Measurements from ENCODE around the gene RGS16. TPM values are rescaled to one million over a fixed set of nuclear protein-coding genes. Genes with fewer than 3 reads are reported as not detected.

Gene RGS16
- polyA plus RNA-seq, 1 donor (not counting 4 experiments of a cell fraction or from before 2014, with no cell fraction given), result 0.34 TPM

GRCh38 chr1:182549346-182549745 lies 54.8 kb downstream of the RGS16 start:
- Histone ChIP-seq H3K9me1 (ENCODE audit: control insufficient read depth, extremely low read depth, insufficient read depth, low read length) (no peaks in the 10 kb centered on the region), H3K9me3 (ENCODE audit: control insufficient read depth, low read depth, low read length) (no peaks in the 10 kb centered on the region), H4K20me1 (ENCODE audit: control insufficient read depth, extremely low read depth, insufficient read depth, low read length) (no peaks in the 10 kb centered on the region), H3K79me2 (ENCODE audit: control insufficient read depth, insufficient read depth, low read length) (no peaks in the 10 kb centered on the region), H3K36me3 (ENCODE audit: control insufficient read depth in 2 of 2, extremely low read depth in 1 of 2, insufficient read depth in 2 of 2, low read length in 2 of 2) (no peaks in the 10 kb centered on the region), H3K9ac (ENCODE audit: control insufficient read depth, extremely low read depth, insufficient read depth, low read length) (no peak overlapping the region), H3K4me3 (ENCODE audit: control insufficient read depth in 2 of 3, extremely low read depth in 1 of 3, insufficient read depth in 2 of 3, low read depth in 1 of 3, low read length in 3 of 3) (no peak overlapping the region), H3K27ac (ENCODE audit: control insufficient read depth, insufficient read depth, low read length) (no peak overlapping the region), H3K27me3 (ENCODE audit: control insufficient read depth, extremely low read depth, insufficient read depth, low read length) (peaks cover 4% of the 10 kb centered on the region), H3K4me1 (ENCODE audit: control insufficient read depth, extremely low read depth, insufficient read depth, low read length) (no peaks in the 10 kb centered on the region), H3K4me2 (ENCODE audit: control insufficient read depth, extremely low read depth, insufficient read depth, low read depth, low read length) (no peak overlapping the region), H2AFZ (ENCODE audit: control insufficient read depth, low read length) (no peak overlapping the region)
- DNase-seq (ENCODE audit: low read depth, low spot score) (no peak), FAIRE-seq (no peak)
- dilution Hi-C loops (cut with MboI; ENCODE audit: extremely low pct_ligation_motif_present, low sequenced_read_pairs), result no loop called here
- TF ChIP-seq, protein P1, sequence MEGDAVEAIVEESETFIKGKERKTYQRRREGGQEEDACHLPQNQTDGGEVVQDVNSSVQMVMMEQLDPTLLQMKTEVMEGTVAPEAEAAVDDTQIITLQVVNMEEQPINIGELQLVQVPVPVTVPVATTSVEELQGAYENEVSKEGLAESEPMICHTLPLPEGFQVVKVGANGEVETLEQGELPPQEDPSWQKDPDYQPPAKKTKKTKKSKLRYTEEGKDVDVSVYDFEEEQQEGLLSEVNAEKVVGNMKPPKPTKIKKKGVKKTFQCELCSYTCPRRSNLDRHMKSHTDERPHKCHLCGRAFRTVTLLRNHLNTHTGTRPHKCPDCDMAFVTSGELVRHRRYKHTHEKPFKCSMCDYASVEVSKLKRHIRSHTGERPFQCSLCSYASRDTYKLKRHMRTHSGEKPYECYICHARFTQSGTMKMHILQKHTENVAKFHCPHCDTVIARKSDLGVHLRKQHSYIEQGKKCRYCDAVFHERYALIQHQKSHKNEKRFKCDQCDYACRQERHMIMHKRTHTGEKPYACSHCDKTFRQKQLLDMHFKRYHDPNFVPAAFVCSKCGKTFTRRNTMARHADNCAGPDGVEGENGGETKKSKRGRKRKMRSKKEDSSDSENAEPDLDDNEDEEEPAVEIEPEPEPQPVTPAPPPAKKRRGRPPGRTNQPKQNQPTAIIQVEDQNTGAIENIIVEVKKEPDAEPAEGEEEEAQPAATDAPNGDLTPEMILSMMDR (optimal IDR thresholded peaks at IDR 0.05 in 1 of 3, IDR thresholded peaks at IDR 0.05 in 1 of 3, conservative IDR thresholded peaks at IDR 0.05 in 1 of 3; ENCODE audit: extremely low read depth in 1 of 3, insufficient read depth in 2 of 3, low read length in 3 of 3), result no peak
- TF ChIP-seq EZH2 (IDR thresholded peaks at IDR 0.05; ENCODE audit: low read length), result no peak

Small RNAs within 50 kb of the gene (small RNA-seq; reads per million reads assigned to genes)
- 0 reads per million in 3 experiments for gene RF00017 (ENCODE audit: insufficient read length in 3 of 3, low read depth in 3 of 3, low replicate concordance in 1 of 3)

Other genes with a start within 250 kb of the RGS16 start
- 589 to 619 TPM (median 593 TPM) in 3 replicates for gene GLUL, start 212.6 kb downstream of the RGS16 start, polyA plus RNA-seq
- not detected in 3 replicates for gene TEDDM1, start 203.7 kb downstream of the RGS16 start, polyA plus RNA-seq
- not detected in 3 replicates for gene RGSL1, start 154.2 kb downstream of the RGS16 start, polyA plus RNA-seq
- 3.6 to 4.7 TPM (median 3.9 TPM) in 3 replicates for gene RNASEL, start 15.1 kb downstream of the RGS16 start, polyA plus RNA-seq
- not detected in 3 replicates for gene RGS8, start 80.2 kb upstream of the RGS16 start, polyA plus RNA-seq
- gene NPL, start 185.4 kb upstream of the RGS16 start, polyA plus RNA-seq, result 4.9 to 9.0 TPM (median 7.3 TPM) in 3 replicates
- gene DHX9, start 235.0 kb upstream of the RGS16 start, polyA plus RNA-seq, result 131 to 199 TPM (median 154 TPM) in 3 replicates

Measured in keratinocyte (primary cell).